ENCODE data around the gene AP2A1. TPM values are rescaled to one million over a fixed set of nuclear protein-coding genes. Genes with fewer than 3 reads are reported as not detected.

Gene AP2A1
- total RNA-seq, 2 experiments from 2014 or later, result 83.0 to 83.2 TPM

GRCh38 chr19:49799271-49799797, 32.5 kb downstream of the AP2A1 start:
- Mint-ChIP-seq H3K36me3 (peaks cover 2% of the 10 kb centered on the region), H3K4me3 (no peak overlapping the region), H3K9me3 (no peaks in the 10 kb centered on the region), H3K27ac (no peak overlapping the region), H3K27me3 (no peaks in the 10 kb centered on the region), H3K4me1 (no peaks in the 10 kb centered on the region)
- DNase-seq, result no peak

GRCh38 chr19:49799798-49800376, 33.1 kb downstream of the AP2A1 start:
- no peaks in the 10 kb centered on the region for H3K9me3 Mint-ChIP-seq
- H3K4me3 Mint-ChIP-seq, result no peak overlapping the region
- no peaks in the 10 kb centered on the region for H3K27me3 Mint-ChIP-seq
- DNase-seq, result peak; percentile 18
- H3K4me1 Mint-ChIP-seq, result no peaks in the 10 kb centered on the region
- peaks cover 2% of the 10 kb centered on the region for H3K36me3 Mint-ChIP-seq
- no peak overlapping the region for H3K27ac Mint-ChIP-seq

DNA sequence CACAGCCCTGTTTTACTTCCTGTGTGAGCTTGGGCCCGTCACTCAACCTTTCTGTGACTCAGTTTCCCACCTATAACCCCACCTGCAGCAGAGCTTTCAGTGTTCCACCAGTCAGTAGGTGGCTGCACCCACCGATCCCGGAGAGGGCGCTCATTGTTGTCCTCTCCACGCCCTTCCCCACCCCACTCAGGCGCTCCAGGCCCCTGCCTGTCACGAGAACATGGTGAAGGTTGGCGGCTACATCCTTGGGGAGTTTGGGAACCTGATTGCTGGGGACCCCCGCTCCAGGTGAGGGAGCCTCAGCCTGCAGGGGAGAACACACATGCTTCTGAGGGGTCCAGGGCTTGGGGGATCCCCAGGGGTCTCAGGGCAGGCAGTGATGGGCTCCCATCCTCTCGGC, 34.0 kb downstream of the AP2A1 start:
- H3K27me3 Mint-ChIP-seq, result no peaks in the 10 kb centered on the region
- H3K36me3 Mint-ChIP-seq, result peaks cover 2% of the 10 kb centered on the region

DNA sequence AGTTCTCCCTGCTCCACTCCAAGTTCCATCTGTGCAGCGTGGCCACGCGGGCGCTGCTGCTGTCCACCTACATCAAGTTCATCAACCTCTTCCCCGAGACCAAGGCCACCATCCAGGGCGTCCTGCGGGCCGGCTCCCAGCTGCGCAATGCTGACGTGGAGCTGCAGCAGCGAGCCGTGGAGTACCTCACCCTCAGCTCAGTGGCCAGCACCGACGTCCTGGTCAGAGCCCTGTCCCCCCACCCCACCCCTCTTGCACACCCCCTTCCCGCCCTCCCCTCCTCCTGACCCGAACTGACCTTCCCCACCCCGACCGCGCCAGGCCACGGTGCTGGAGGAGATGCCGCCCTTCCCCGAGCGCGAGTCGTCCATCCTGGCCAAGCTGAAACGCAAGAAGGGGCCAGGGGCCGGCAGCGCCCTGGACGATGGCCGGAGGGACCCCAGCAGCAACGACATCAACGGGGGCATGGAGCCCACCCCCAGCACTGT, 34.6 kb downstream of the AP2A1 start:
- Mint-ChIP-seq H3K36me3 (peaks cover 7% of the 10 kb centered on the region), H3K27me3 (no peaks in the 10 kb centered on the region), H3K27ac (no peak overlapping the region), H3K4me1 (peaks cover 1% of the 10 kb centered on the region), H3K4me3 (no peak overlapping the region), H3K9me3 (no peaks in the 10 kb centered on the region)
- no peak for DNase-seq

More for the DNA sequence above, 34.0 kb downstream of the AP2A1 start:
- Mint-ChIP-seq H3K4me1 (no peaks in the 10 kb centered on the region), H3K4me3 (no peak overlapping the region), H3K9me3 (no peaks in the 10 kb centered on the region), H3K27ac (no peak overlapping the region)
- no peak for DNase-seq

GRCh38 chr19:49801966-49802661, 35.3 kb downstream of the AP2A1 start:
- H3K4me1 Mint-ChIP-seq, result peaks cover 1% of the 10 kb centered on the region
- no peak overlapping the region for H3K4me3 Mint-ChIP-seq
- H3K9me3 Mint-ChIP-seq, result no peaks in the 10 kb centered on the region
- no peak for DNase-seq
- no peak overlapping the region for H3K27ac Mint-ChIP-seq
- peaks cover 7% of the 10 kb centered on the region for H3K36me3 Mint-ChIP-seq
- no peaks in the 10 kb centered on the region for H3K27me3 Mint-ChIP-seq

DNA sequence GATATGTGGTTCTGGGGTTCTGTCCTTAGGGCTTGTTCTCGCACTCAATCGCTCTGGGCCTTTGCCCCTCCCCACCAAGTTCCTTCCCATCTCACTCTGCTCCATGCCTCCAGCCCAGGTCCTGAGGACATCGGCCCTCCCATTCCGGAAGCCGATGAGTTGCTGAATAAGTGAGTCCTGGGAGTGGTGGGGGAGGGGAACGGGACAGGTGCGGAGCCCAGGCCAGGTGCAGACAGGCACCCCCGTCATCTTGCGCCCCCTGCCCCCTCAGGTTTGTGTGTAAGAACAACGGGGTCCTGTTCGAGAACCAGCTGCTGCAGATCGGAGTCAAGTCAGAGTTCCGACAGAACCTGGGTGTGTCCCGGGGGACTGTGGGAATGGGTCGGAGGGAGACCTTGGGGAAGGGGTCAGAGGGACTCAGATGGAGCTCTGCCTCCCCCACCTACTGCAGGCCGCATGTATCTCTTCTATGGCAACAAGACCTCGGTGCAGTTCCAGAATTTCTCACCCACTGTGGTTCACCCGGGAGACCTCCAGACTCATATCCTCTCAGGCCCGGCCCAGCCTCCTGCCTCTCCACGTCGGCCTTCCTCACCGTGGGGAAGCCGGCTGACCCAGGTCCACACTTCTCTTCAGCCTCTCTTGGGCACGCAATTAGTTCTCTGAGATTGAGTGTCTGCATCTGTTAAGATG, 36.2 kb downstream of the AP2A1 start:
- no peak overlapping the region for H3K27ac Mint-ChIP-seq
- H3K36me3 Mint-ChIP-seq, result peaks cover 7% of the 10 kb centered on the region
- peaks cover 5% of the 10 kb centered on the region for H3K4me1 Mint-ChIP-seq
- no peaks in the 10 kb centered on the region for H3K27me3 Mint-ChIP-seq
- H3K9me3 Mint-ChIP-seq, result no peaks in the 10 kb centered on the region
- no peak overlapping the region for H3K4me3 Mint-ChIP-seq
- DNase-seq, result no peak

- DNase-seq, result no peak
- Mint-ChIP-seq H3K27ac (no peak overlapping the region), H3K4me3 (no peak overlapping the region), H3K27me3 (no peaks in the 10 kb centered on the region), H3K36me3 (peaks cover 7% of the 10 kb centered on the region), H3K4me1 (peaks cover 5% of the 10 kb centered on the region), H3K9me3 (no peaks in the 10 kb centered on the region)
Measured at GRCh38 chr19:49803529-49803856, 36.7 kb downstream of the AP2A1 start.

DNA sequence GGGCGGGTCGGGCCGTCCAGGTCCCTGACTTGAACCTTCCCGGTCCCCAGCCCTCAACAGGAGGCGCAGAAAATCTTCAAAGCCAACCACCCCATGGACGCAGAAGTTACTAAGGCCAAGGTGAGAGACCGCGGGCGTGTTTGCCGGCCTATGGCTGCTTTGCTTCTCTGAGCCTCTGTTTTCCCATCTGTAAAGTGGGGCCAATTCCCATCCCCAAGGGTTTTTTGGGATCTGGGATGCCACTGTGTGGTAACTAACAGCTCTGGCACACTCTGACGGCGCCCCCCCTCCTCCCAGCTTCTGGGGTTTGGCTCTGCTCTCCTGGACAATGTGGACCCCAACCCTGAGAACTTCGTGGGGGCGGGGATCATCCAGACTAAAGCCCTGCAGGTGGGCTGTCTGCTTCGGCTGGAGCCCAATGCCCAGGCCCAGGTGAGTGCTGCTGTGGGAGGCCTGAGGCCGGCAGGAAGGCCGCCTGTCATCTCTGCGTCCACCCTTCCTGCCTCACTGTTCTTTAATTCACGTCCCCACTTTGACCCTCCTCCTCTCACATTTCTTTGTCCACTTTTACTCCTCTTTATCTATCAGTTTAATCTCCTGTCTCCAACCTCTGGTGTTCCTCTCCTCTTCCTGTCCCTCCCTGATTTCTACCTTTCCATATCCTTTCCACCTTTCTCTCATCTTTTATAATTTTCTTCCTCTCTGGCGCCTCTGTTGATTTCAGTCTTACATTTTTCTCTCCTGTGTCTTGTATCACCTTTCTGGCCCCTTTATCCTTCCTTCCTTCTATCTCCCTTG, 39.2 kb downstream of the AP2A1 start:
- H3K4me1 Mint-ChIP-seq, result peaks cover 11% of the 10 kb centered on the region
- H3K9me3 Mint-ChIP-seq, result no peaks in the 10 kb centered on the region
- H3K27me3 Mint-ChIP-seq, result no peaks in the 10 kb centered on the region
- H3K36me3 Mint-ChIP-seq, result peaks cover 11% of the 10 kb centered on the region
- no peak for DNase-seq
- no peak overlapping the region for H3K4me3 Mint-ChIP-seq
- H3K27ac Mint-ChIP-seq, result peak overlapping the region; percentile 42

GRCh38 chr19:49806620-49806959, 39.8 kb downstream of the AP2A1 start:
- DNase-seq, result no peak
- H3K4me1 Mint-ChIP-seq, result peaks cover 11% of the 10 kb centered on the region
- no peaks in the 10 kb centered on the region for H3K9me3 Mint-ChIP-seq
- no peaks in the 10 kb centered on the region for H3K27me3 Mint-ChIP-seq
- H3K27ac Mint-ChIP-seq, result no peak overlapping the region
- H3K36me3 Mint-ChIP-seq, result peaks cover 11% of the 10 kb centered on the region
- H3K4me3 Mint-ChIP-seq, result no peak overlapping the region

DNA sequence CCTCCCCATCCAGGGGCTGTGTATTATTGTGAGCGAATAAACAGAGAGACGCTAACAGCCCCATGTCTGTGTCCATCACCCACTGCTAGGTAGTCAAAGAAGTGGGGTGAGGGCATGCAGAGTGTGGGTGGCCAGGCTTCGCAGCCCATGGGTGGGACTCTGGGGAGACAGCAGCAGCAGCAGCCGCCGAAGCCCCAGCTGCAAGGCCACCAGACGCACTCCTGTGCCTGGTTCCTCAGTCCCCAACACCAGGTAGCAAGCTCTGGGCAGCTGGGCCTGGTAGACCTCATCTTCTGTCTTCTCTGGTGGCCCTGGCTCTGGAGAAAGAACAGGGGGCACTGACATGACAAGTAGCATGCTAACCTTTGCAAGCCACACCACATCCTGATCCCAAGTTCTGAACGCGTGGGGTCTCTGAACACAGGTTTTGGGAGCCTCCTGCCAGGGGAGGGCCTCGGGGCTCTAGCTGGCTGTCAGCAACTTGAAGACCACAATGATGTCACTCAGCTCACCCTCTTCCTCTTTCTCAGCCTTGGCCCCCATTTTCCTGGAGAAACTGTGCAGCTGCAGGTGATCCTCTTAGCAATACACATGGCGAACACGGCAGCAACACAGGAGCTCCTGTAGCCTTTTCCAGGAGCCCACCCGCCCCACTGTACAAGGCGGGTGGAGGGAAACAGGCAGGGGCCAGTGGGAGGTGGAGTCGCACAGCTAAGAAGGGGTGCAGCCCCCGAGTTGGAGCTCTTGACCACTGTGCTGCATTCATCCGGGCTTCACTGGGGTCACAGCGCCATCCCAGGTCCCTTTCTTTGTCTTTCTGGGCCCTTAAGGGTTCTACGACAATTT, 40.5 kb downstream of the AP2A1 start:
- H3K4me1 Mint-ChIP-seq, result peaks cover 16% of the 10 kb centered on the region
- DNase-seq, result no peak
- no peaks in the 10 kb centered on the region for H3K27me3 Mint-ChIP-seq
- no peaks in the 10 kb centered on the region for H3K9me3 Mint-ChIP-seq
- H3K4me3 Mint-ChIP-seq, result no peak overlapping the region
- H3K27ac Mint-ChIP-seq, result peak overlapping the region; percentile 68
- H3K36me3 Mint-ChIP-seq, result peaks cover 11% of the 10 kb centered on the region

- Mint-ChIP-seq H3K4me3 (no peak overlapping the region), H3K27ac (no peak overlapping the region), H3K9me3 (no peaks in the 10 kb centered on the region), H3K36me3 (peaks cover 11% of the 10 kb centered on the region), H3K4me1 (peaks cover 20% of the 10 kb centered on the region), H3K27me3 (no peaks in the 10 kb centered on the region)
- DNase-seq, result no peak
Measured at GRCh38 chr19:49807904-49808675, 41.3 kb downstream of the AP2A1 start.

DNA sequence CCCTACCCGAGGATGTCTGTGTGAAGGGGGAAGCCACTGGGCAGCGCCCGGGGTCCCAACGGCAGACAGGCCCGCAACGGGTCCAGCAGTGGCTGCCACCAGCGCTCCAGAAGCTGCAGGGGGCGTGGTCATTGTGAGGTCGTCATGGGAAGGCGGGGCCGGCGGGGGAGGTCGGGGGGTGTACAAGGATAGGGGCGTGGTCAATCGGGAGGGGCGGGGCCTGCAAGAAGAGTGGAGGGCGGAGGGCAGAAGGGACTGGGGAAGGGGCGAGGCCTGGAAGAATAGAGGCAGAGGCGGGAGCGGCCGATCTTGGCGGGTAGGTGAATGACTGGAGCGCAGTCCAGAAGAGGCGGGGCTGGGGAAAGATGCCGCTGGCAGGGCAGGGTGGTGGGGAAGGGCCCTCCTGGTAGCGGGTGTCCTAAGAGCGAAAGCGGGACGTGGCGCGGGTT, 41.9 kb downstream of the AP2A1 start:
- Mint-ChIP-seq H3K9me3 (no peaks in the 10 kb centered on the region), H3K27me3 (no peaks in the 10 kb centered on the region), H3K27ac (peak overlapping the region; percentile 38), H3K4me3 (peak overlapping the region; percentile 74), H3K36me3 (peaks cover 9% of the 10 kb centered on the region), H3K4me1 (peaks cover 20% of the 10 kb centered on the region)
- DNase-seq, result peak; percentile 80

DNA sequence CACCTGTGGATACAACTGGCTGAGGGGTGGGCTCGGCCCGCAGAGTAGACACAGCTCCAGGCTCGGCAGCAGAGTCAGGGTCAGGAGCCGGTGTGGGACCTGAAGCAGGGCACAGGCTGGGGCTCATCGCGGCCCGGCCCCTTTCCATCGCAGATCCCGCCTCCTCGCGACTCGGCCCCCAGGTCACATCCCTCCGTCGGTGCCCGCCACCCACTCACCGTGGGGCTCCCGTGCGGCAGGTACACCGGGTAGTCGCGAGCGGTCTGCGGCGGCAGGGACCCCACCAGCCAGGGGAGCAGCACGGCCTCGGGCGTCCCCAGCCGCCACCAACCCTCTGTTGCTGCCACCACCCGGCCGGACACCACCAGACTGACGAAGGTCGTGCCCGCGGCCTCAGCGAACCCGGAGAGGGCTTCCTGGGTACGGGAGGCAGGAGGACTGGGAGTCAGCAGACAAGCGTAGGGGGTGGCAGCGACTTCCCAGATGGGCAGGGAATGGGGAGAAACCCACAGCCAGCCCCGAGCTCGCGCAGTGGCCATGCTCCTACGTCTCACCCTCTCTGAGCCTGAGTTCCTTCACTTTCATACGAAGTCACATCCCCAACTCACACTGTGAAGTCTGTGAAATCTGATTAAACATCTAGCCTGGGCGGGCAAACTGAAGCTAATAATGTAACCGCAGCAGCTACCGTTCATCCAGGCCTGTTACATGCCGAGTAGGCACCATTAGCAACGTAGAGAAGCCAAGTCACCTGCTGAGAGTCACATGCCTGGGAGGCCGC, 42.5 kb downstream of the AP2A1 start:
- peak overlapping the region; percentile 38 for H3K27ac Mint-ChIP-seq
- peak overlapping the region; percentile 74 for H3K4me3 Mint-ChIP-seq
- H3K4me1 Mint-ChIP-seq, result peaks cover 20% of the 10 kb centered on the region
- H3K9me3 Mint-ChIP-seq, result no peaks in the 10 kb centered on the region
- H3K36me3 Mint-ChIP-seq, result peaks cover 9% of the 10 kb centered on the region
- peak; percentile 59 for DNase-seq
- H3K27me3 Mint-ChIP-seq, result no peaks in the 10 kb centered on the region

All from activated naive CD8-positive, alpha-beta T cell treated with anti-CD3 and anti-CD28 coated beads for 36 hours (primary cell).